ENCODE results near the gene CLCN5.

Gene CLCN5

GRCh38 chrX:50098749-50099148, 176.4 kb downstream of the CLCN5 start:
- Mint-ChIP-seq H3K27me3 (ENCODE audit: low read depth) (no peaks in the 10 kb centered on the region), H3K4me1 (ENCODE audit: low read depth) (peaks cover 4% of the 10 kb centered on the region), H3K36me3 (ENCODE audit: low read depth) (no peaks in the 10 kb centered on the region), H3K9me3 (no peaks in the 10 kb centered on the region), H3K27ac (no peak overlapping the region), H3K4me3 (no peak overlapping the region)
- no peak for DNase-seq (ENCODE audit: low spot score)

GRCh38 chrX:50099331-50099730, 176.9 kb downstream of the CLCN5 start:
- H3K4me3 Mint-ChIP-seq: no peak overlapping the region
- no peaks in the 10 kb centered on the region for H3K9me3 Mint-ChIP-seq
- no peak overlapping the region for H3K27ac Mint-ChIP-seq
- H3K27me3 Mint-ChIP-seq (ENCODE audit: low read depth): no peaks in the 10 kb centered on the region
- H3K4me1 Mint-ChIP-seq (ENCODE audit: low read depth): peaks cover 4% of the 10 kb centered on the region
- no peaks in the 10 kb centered on the region for H3K36me3 Mint-ChIP-seq (ENCODE audit: low read depth)
- DNase-seq (ENCODE audit: low spot score): no peak

DNA sequence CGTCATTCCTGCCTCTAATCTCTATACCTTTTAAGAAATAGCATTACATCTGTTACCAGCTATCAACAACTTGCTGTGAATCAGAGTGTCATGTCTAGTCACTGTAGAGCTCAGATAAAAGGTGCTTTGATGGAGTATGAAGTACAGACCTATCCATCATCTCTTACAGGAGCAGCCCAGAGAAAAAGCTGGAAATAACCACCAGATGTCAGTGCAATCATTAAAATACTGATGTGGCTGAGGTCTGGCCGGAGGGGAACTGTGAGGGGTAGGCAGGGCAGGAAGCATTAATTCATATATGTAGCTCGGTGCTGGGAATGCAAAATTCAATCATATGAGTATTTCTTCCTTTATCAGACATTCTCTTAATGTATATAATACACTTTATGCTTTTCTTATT, 177.8 kb downstream of the CLCN5 start:
- no peaks in the 10 kb centered on the region for H3K27me3 Mint-ChIP-seq (ENCODE audit: low read depth)
- DNase-seq (ENCODE audit: low spot score): no peak
- H3K27ac Mint-ChIP-seq: no peak overlapping the region
- no peak overlapping the region for H3K4me3 Mint-ChIP-seq
- H3K36me3 Mint-ChIP-seq (ENCODE audit: low read depth): no peaks in the 10 kb centered on the region
- peaks cover 4% of the 10 kb centered on the region for H3K4me1 Mint-ChIP-seq (ENCODE audit: low read depth)
- H3K9me3 Mint-ChIP-seq: no peaks in the 10 kb centered on the region

- Mint-ChIP-seq H3K36me3 (ENCODE audit: low read depth) (no peaks in the 10 kb centered on the region), H3K9me3 (no peaks in the 10 kb centered on the region), H3K4me1 (ENCODE audit: low read depth) (peaks cover 4% of the 10 kb centered on the region), H3K4me3 (no peak overlapping the region), H3K27me3 (ENCODE audit: low read depth) (no peaks in the 10 kb centered on the region), H3K27ac (no peak overlapping the region)
- no peak for DNase-seq (ENCODE audit: low spot score)
These were observed 180.8 kb downstream of the CLCN5 start for GRCh38 chrX:50103176-50103575.

DNA sequence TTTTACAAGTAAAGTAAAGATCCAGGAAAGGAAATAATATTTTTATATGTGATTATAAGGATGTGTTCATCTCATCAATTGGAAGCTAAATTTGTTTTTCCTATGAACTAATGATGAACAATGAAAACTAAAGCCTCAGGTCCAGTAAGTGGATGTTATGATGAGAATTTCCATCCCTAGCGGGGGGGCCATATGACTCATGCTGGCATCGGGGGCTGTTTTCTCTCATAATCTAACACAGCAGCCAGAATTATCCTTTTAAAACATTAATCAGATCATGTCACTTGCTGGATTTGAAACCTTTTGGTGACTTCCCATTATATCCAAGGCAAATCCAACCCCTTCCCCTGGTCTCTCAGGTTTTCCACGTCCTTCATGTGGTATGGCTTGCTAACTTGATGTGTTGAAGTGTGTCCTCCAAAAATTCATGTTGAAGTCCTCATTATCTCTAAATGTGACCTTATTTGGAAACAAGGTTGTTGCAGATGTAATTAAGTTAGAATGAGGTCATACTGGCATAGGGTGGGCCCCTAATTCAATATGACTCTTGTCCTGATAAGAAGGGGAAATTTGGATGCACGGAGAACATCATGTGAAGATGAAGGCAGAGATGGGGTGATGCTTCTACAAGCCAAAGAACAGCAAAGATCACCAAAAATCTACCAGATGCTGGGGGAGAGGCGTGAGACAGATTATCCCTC, 181.6 kb downstream of the CLCN5 start:
- no peak for DNase-seq (ENCODE audit: low spot score)
- Mint-ChIP-seq H3K4me1 (ENCODE audit: low read depth) (peaks cover 4% of the 10 kb centered on the region), H3K9me3 (no peaks in the 10 kb centered on the region), H3K27me3 (ENCODE audit: low read depth) (no peaks in the 10 kb centered on the region), H3K4me3 (no peak overlapping the region), H3K27ac (no peak overlapping the region), H3K36me3 (ENCODE audit: low read depth) (no peaks in the 10 kb centered on the region)

DNA sequence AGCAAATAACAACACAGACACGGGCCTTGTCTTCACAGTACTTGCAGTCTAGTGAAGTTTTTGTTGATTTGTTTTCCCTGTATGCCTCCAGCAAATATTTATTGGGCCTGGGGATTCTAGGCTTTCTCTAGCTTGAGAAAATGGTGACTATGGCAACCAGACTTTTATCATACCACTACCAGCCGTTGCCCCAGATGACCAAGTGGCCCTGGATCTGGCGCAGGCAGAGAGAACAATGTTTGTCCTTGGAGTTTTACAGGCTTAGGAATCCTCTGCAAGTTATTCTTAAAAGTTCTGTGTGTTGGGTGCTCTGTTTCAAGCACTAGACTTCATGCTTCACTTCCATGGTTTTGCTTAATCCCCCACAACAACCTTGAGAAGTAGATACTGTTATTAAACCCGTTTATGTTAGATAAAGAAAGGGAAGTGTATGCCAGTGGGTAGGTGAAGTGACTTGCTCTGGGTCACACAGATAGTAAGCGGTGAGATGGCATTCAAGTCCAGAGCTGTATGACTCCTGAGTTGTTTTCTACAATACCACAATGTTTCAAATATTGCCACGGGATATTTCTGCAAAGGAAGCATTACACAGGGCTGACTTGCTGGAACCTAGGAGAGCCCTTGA, 183.8 kb downstream of the CLCN5 start:
- no peaks in the 10 kb centered on the region for H3K9me3 Mint-ChIP-seq
- H3K27ac Mint-ChIP-seq: no peak overlapping the region
- no peak for DNase-seq (ENCODE audit: low spot score)
- no peaks in the 10 kb centered on the region for H3K27me3 Mint-ChIP-seq (ENCODE audit: low read depth)
- peaks cover 4% of the 10 kb centered on the region for H3K4me1 Mint-ChIP-seq (ENCODE audit: low read depth)
- no peak overlapping the region for H3K4me3 Mint-ChIP-seq
- no peaks in the 10 kb centered on the region for H3K36me3 Mint-ChIP-seq (ENCODE audit: low read depth)

DNA sequence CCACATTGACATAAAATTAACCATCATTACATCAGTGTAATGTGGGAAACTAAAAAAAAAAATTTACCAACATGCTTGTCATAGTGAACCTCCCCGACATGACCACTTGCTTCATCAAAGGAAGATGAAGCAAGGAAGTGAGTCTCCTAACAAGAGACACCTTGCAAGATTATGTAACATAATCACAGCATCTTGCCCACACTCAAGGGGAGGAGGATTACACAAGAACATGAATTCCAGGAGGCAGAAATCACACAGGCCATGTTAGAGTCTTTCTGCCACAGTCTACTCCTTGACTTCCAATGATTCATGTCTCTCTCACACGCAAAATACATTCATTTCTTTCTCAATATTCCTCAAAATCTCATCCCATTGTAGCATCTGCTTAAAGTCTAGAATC, 185.1 kb downstream of the CLCN5 start:
- no peaks in the 10 kb centered on the region for H3K36me3 Mint-ChIP-seq (ENCODE audit: low read depth)
- DNase-seq (ENCODE audit: low spot score): no peak
- no peak overlapping the region for H3K4me3 Mint-ChIP-seq
- no peaks in the 10 kb centered on the region for H3K9me3 Mint-ChIP-seq
- H3K27me3 Mint-ChIP-seq (ENCODE audit: low read depth): no peaks in the 10 kb centered on the region
- H3K4me1 Mint-ChIP-seq (ENCODE audit: low read depth): peaks cover 4% of the 10 kb centered on the region
- no peak overlapping the region for H3K27ac Mint-ChIP-seq

DNA sequence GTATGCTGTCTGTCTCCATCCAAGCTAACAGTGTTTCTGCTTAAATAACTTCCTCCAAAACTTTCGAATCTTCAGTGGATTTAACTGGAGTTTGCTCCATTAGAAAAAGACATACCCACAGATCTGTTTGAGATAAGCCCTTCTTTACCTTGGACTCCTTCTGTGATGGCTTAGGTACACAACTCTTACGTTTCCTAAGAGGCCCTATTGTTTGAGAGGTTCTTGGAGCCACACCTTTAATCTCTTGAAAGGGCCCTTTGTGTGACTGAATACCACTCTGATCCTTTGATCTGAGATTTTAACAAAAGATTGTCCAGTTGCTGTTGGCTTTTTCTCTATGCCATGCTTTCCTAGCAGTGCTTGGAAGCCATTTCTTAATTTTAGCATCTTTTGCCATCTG, 185.9 kb downstream of the CLCN5 start:
- Mint-ChIP-seq H3K4me1 (ENCODE audit: low read depth) (peaks cover 2% of the 10 kb centered on the region), H3K4me3 (no peak overlapping the region), H3K9me3 (no peaks in the 10 kb centered on the region), H3K27me3 (ENCODE audit: low read depth) (no peaks in the 10 kb centered on the region), H3K27ac (no peak overlapping the region), H3K36me3 (ENCODE audit: low read depth) (no peaks in the 10 kb centered on the region)
- no peak for DNase-seq (ENCODE audit: low spot score)

GRCh38 chrX:50111742-50112141, 189.3 kb downstream of the CLCN5 start:
- H3K36me3 Mint-ChIP-seq (ENCODE audit: low read depth): no peaks in the 10 kb centered on the region
- no peak overlapping the region for H3K4me3 Mint-ChIP-seq

DNA sequence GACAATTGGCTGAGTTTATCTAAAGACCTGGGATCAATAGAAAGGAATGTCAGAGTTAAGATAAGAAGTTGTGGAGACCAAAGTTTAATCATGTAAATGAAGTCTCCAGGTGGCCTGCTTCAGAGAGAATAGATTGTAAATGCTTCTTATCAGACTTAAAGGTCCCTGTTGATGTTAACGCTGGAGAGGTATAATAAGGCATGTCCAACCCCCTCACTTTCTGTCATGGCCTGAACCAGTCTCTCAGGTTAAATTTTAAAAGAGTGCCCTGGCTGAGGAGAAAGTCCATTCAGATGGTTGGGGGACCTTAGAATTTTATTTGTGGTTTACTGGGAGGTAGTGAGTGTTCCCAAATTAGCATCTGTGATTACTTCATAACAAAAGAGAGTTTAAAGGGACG, 191.7 kb downstream of the CLCN5 start:
- Mint-ChIP-seq H3K27me3 (ENCODE audit: low read depth) (no peaks in the 10 kb centered on the region), H3K9me3 (no peaks in the 10 kb centered on the region), H3K4me3 (no peak overlapping the region), H3K4me1 (ENCODE audit: low read depth) (no peaks in the 10 kb centered on the region), H3K36me3 (ENCODE audit: low read depth) (no peaks in the 10 kb centered on the region), H3K27ac (no peak overlapping the region)
- no peak for DNase-seq (ENCODE audit: low spot score)

More at GRCh38 chrX:50111742-50112141, 189.3 kb downstream of the CLCN5 start:
- no peaks in the 10 kb centered on the region for H3K27me3 Mint-ChIP-seq (ENCODE audit: low read depth)
- no peaks in the 10 kb centered on the region for H3K9me3 Mint-ChIP-seq
- no peak for DNase-seq (ENCODE audit: low spot score)
- H3K27ac Mint-ChIP-seq: no peak overlapping the region
- no peaks in the 10 kb centered on the region for H3K4me1 Mint-ChIP-seq (ENCODE audit: low read depth)

- Mint-ChIP-seq H3K27me3 (ENCODE audit: low read depth) (peaks cover 2% of the 10 kb centered on the region), H3K4me1 (ENCODE audit: low read depth) (no peaks in the 10 kb centered on the region), H3K9me3 (no peaks in the 10 kb centered on the region), H3K4me3 (no peak overlapping the region), H3K36me3 (ENCODE audit: low read depth) (no peaks in the 10 kb centered on the region), H3K27ac (no peak overlapping the region)
- no peak for DNase-seq (ENCODE audit: low spot score)
These were observed 193.6 kb downstream of the CLCN5 start for GRCh38 chrX:50115973-50116372.

GRCh38 chrX:50117476-50117875, 195.1 kb downstream of the CLCN5 start:
- no peak for DNase-seq (ENCODE audit: low spot score)
- H3K4me1 Mint-ChIP-seq (ENCODE audit: low read depth): no peaks in the 10 kb centered on the region
- no peaks in the 10 kb centered on the region for H3K36me3 Mint-ChIP-seq (ENCODE audit: low read depth)
- no peaks in the 10 kb centered on the region for H3K9me3 Mint-ChIP-seq
- no peak overlapping the region for H3K4me3 Mint-ChIP-seq
- H3K27ac Mint-ChIP-seq: no peak overlapping the region
- peaks cover 2% of the 10 kb centered on the region for H3K27me3 Mint-ChIP-seq (ENCODE audit: low read depth)

DNA sequence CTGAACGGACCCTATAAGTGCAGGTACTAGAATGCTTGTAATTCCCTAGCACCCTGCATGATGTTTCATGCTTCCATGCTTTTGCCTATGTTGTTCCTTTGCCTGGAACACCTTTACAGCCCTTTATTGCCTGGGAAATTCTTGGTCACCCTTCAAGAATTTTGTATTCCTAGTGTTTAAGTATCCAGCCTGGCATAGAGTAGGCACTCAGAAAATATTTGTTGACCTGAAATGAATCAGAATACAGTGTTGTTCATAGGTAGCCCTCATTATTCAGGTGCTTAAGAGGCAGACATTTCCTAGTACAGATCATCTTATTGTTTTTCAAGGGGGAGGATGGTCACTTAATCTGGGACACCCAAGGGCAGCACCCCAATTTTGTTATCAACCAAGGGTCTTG, 203.1 kb downstream of the CLCN5 start:
- Mint-ChIP-seq H3K4me1 (ENCODE audit: low read depth) (no peaks in the 10 kb centered on the region), H3K4me3 (no peak overlapping the region), H3K9me3 (no peaks in the 10 kb centered on the region), H3K36me3 (ENCODE audit: low read depth) (no peaks in the 10 kb centered on the region), H3K27ac (no peak overlapping the region), H3K27me3 (ENCODE audit: low read depth) (peaks cover 3% of the 10 kb centered on the region)
- no peak for DNase-seq (ENCODE audit: low spot score)

DNA sequence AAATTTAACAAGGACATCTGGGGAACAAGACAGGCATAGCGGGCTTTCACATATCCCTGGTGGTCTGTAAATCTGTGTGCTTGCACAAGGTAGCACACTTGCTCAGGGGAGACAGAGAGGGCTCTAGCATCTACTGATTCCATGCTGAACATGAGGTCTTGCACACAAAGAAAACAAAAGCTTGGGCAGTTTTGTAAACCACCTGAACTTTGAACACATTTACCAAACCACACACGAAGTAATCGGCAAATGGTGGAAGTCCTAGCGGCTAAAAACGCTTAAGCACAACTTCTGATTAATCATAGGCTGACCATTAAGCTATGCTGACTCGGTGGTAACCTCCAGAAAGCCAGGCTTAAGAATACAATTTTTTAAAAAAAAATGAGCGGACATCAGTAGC, 225.6 kb downstream of the CLCN5 start:
- Mint-ChIP-seq H3K36me3 (ENCODE audit: low read depth) (no peaks in the 10 kb centered on the region), H3K4me3 (no peak overlapping the region), H3K27ac (no peak overlapping the region), H3K9me3 (no peaks in the 10 kb centered on the region), H3K27me3 (ENCODE audit: low read depth) (no peaks in the 10 kb centered on the region), H3K4me1 (ENCODE audit: low read depth) (no peaks in the 10 kb centered on the region)
- no peak for DNase-seq (ENCODE audit: low spot score)
